GM12801 (cell line): ENCODE measurements around the gene ZFYVE28.

Experiments used
- CTCF ChIP-seq: IDR thresholded peaks from one replicate; pipeline ENCODE4 v1.5.1; 2011; ENCODE audit warnings: control low read depth; ENCODE audit not compliant: insufficient read length; ENCODE audit errors: extremely low read depth

Gene ZFYVE28

GRCh38 chr4:2259036-2259540, 159.4 kb downstream of the ZFYVE28 start:
- no peak for TF ChIP-seq CTCF

GRCh38 chr4:2258091-2259035, 160.1 kb downstream of the ZFYVE28 start:
- TF ChIP-seq CTCF, result no peak

- no peak for TF ChIP-seq CTCF
Measured at GRCh38 chr4:2257361-2258081, 160.9 kb downstream of the ZFYVE28 start.

GRCh38 chr4:2256781-2257191, 161.7 kb downstream of the ZFYVE28 start:
- no peak for TF ChIP-seq CTCF

GRCh38 chr4:2256156-2256731, 162.2 kb downstream of the ZFYVE28 start:
- no peak for TF ChIP-seq CTCF

GRCh38 chr4:2255501-2256155, 162.8 kb downstream of the ZFYVE28 start:
- no peak for TF ChIP-seq CTCF
